ENCODE measurements around the gene MZT2B.

DNA sequence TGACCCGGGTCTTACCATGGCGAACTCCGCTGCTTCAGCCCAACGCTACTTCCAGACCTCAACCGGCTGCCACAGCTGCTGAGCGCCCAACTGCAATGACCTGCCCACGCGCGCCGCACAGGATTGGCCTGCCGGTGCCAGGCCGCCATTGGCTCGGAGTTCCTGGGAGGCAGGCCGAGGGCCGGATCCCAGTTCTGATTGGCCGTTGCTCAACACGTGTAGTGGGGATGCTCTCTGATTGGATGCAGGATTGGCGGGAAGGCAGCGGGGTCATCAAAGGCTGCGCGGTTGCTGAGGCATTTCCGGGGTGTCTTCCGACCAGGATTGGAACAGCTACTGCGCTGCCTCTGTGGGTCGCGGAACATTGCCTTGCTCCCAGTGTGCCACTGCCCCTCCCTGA, 16.3 kb downstream of the MZT2B start, which contains the start of gene TUBA3E:
- TF ChIP-seq, protein P1, sequence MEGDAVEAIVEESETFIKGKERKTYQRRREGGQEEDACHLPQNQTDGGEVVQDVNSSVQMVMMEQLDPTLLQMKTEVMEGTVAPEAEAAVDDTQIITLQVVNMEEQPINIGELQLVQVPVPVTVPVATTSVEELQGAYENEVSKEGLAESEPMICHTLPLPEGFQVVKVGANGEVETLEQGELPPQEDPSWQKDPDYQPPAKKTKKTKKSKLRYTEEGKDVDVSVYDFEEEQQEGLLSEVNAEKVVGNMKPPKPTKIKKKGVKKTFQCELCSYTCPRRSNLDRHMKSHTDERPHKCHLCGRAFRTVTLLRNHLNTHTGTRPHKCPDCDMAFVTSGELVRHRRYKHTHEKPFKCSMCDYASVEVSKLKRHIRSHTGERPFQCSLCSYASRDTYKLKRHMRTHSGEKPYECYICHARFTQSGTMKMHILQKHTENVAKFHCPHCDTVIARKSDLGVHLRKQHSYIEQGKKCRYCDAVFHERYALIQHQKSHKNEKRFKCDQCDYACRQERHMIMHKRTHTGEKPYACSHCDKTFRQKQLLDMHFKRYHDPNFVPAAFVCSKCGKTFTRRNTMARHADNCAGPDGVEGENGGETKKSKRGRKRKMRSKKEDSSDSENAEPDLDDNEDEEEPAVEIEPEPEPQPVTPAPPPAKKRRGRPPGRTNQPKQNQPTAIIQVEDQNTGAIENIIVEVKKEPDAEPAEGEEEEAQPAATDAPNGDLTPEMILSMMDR (IDR thresholded peaks at IDR 0.05 in 2 of 3, conservative IDR thresholded peaks at IDR 0.05 in 1 of 3; ENCODE audit: insufficient read depth in 2 of 3, low read depth in 1 of 3, low read length in 3 of 3): no peak
- TF ChIP-seq, protein P2, sequence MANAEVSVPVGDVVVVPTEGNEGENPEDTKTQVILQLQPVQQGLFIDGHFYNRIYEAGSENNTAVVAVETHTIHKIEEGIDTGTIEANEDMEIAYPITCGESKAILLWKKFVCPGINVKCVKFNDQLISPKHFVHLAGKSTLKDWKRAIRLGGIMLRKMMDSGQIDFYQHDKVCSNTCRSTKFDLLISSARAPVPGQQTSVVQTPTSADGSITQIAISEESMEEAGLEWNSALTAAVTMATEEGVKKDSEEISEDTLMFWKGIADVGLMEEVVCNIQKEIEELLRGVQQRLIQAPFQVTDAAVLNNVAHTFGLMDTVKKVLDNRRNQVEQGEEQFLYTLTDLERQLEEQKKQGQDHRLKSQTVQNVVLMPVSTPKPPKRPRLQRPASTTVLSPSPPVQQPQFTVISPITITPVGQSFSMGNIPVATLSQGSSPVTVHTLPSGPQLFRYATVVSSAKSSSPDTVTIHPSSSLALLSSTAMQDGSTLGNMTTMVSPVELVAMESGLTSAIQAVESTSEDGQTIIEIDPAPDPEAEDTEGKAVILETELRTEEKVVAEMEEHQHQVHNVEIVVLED (CRISPR knock-in tag; IDR thresholded peaks at IDR 0.05): no peak
- TF ChIP-seq POLR2A (conservative IDR thresholded peaks at IDR 0.05) (no peak), MEF2D (tag; conservative IDR thresholded peaks at IDR 0.05; ENCODE audit: low read depth) (no peak), SRF (CRISPR knock-in tag; IDR thresholded peaks at IDR 0.05) (no peak), ZNF274 (IDR thresholded peaks at IDR 0.05; ENCODE audit: borderline replicate concordance, low read depth, low read length) (no peak)
- TF ChIP-seq, protein P3, sequence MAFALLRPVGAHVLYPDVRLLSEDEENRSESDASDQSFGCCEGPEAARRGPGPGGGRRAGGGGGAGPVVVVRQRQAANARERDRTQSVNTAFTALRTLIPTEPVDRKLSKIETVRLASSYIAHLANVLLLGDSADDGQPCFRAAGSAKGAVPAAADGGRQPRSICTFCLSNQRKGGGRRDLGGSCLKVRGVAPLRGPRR (CRISPR knock-in tag; IDR thresholded peaks at IDR 0.05): no peak

Data from K562 (cell line).